Lower lobe of right lung (tissue), 2 donors: Measurements from ENCODE around the gene PYY. TPM values are rescaled to one million over a fixed set of nuclear protein-coding genes. Genes with fewer than 3 reads are reported as not detected.
"Not testable (repeated sequence)": the region's sequence is repeated elsewhere in the genome, so short reads cannot be mapped to it uniquely, and the experiment has no call there.

Experiments used
- ATAC-seq, 2 donors: fragments of 200-7000 bp; cut with Tn5 transposase; one replicate each; pipeline ENCODE4 v1.9.1; 2020 to 2022; ENCODE audit warnings: mild to moderate bottlenecking in 2 of 2, moderate library complexity in 2 of 2
- DNase-seq: peaks from one replicate; pipeline ENCODE4 v3.0.0-alpha.2; 2020
- H3K27ac ChIP-seq: fragments of 200-600 bp; one replicate; pipeline ENCODE4 v1.8.0; 2022
- H3K27me3 ChIP-seq: fragments of 200-600 bp; one replicate; pipeline ENCODE4 v1.8.0; 2022; ENCODE audit warnings: low read depth
- H3K36me3 ChIP-seq: fragments of 200-600 bp; one replicate; pipeline ENCODE4 v1.8.0; 2022; ENCODE audit warnings: mild to moderate bottlenecking
- H3K4me1 ChIP-seq: fragments of 200-600 bp; one replicate; pipeline ENCODE4 v1.8.0; 2022
- H3K4me3 ChIP-seq: fragments of 200-600 bp; one replicate; pipeline ENCODE4 v1.8.0; 2022; ENCODE audit warnings: mild to moderate bottlenecking
- H3K9me3 ChIP-seq: fragments of 200-600 bp; one replicate; pipeline ENCODE4 v1.8.0; 2022
- intact Hi-C: fragments of 100-400 bp; cut with DNase I; formaldehyde crosslinking; loops from one replicate; pipeline ENCODE4 v1.11.0; 2022
- total RNA-seq: library from RNA; stranded (reverse); fragmentation: NEBNext Ultra II Directional; extraction: Animal tissue kit (Norgen Biotek cat#: 25700); gene quantifications from one replicate; pipeline ENCODE4 v1.2.1, GENCODE V29; 2021
- TF ChIP-seq, protein P1 (sequence below): fragments of 200-600 bp; IDR thresholded peaks from one replicate; pipeline ENCODE4 v1.8.0; 2022; ENCODE audit warnings: antibody characterized with exemption, mild to moderate bottlenecking
- donor health status: DM: no; HTN: yes; CAD: no; lungs with severe emphysema.

PYY gene
- total RNA-seq, 1 donor from 2014 or later = not detected

DNA sequence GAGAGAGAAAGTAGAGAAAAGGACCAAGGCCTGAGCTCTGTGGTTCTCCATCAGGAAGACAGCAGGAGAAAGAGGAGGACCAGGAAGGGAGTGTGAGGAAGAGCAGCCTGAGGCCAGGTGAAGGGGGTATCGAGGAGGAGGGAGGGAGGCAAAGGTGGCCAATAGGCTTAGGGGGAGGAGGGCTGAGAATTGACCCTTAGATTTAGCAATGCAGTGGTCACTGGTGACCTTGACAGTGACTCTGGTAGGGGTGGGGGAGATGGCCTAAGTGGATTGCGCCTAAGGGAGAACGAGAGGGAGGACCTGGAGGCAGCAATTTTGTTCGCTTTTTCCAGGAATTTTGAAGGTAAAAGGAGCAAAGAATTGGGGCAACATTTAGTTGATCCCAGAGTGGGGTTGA, 45.3 kb upstream of the PYY start:
- DNase-seq = no peak
- no peak for ATAC-seq
- Histone ChIP-seq H3K27ac (no peak overlapping the region), H3K36me3 (no peaks in the 10 kb centered on the region), H3K4me1 (peaks cover 9% of the 10 kb centered on the region), H3K4me3 (no peak overlapping the region), H3K27me3 (peaks cover 31% of the 10 kb centered on the region), H3K9me3 (no peaks in the 10 kb centered on the region)
- intact Hi-C loops = no loop called here
- TF ChIP-seq, protein P1, sequence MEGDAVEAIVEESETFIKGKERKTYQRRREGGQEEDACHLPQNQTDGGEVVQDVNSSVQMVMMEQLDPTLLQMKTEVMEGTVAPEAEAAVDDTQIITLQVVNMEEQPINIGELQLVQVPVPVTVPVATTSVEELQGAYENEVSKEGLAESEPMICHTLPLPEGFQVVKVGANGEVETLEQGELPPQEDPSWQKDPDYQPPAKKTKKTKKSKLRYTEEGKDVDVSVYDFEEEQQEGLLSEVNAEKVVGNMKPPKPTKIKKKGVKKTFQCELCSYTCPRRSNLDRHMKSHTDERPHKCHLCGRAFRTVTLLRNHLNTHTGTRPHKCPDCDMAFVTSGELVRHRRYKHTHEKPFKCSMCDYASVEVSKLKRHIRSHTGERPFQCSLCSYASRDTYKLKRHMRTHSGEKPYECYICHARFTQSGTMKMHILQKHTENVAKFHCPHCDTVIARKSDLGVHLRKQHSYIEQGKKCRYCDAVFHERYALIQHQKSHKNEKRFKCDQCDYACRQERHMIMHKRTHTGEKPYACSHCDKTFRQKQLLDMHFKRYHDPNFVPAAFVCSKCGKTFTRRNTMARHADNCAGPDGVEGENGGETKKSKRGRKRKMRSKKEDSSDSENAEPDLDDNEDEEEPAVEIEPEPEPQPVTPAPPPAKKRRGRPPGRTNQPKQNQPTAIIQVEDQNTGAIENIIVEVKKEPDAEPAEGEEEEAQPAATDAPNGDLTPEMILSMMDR = no peak

DNA sequence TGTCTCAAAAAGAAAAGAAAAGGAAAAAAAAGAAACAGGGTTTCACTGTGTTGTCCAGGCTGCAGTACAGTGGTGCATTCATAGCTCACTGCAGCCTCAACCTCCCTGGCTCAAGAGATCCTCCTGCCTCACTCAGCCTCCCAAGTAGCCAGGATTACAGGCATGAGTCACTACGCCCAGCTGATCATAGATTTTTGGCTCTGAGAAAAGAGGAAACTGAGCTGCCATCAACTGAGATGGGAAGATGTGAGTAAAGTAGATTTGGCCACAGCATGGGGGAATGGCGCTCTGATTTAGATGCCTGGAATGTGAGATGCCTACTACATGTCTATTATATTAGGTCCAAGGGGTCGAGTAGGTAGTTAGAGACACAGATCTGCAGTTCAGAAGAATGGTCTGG, 44.8 kb upstream of the PYY start:
- H3K36me3 ChIP-seq = no peaks in the 10 kb centered on the region
- peak; percentile 1 for DNase-seq
- H3K9me3 ChIP-seq = no peaks in the 10 kb centered on the region
- no peak for ATAC-seq
- peaks cover 31% of the 10 kb centered on the region for H3K27me3 ChIP-seq
- H3K4me3 ChIP-seq = no peak overlapping the region
- intact Hi-C loops = no loop called here
- TF ChIP-seq, protein P1 = no peak
- H3K27ac ChIP-seq = no peak overlapping the region
- peaks cover 9% of the 10 kb centered on the region for H3K4me1 ChIP-seq

DNA sequence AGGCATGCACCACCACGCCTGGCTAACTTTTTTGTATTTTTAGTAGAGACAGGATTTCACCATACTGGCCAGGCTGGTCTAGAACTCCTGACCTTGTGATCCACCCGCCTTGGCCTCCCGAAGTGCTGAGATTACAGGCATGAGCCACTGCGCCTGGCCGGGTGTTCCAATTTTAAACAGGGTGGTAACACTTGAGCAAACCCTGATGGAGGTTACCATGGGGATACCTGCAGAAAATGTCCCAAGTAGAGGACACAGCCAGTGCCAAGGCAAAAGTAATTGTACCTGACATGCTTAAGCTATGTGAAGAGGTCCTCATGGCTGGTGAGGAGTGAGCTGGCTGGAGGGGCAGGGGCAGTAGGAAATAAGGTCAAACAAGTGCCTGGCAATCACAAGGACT, 43.4 kb upstream of the PYY start:
- H3K36me3 ChIP-seq, H3K4me3 ChIP-seq, ATAC-seq, H3K27ac ChIP-seq, H3K4me1 ChIP-seq, H3K9me3 ChIP-seq, intact Hi-C loops: not testable (repeated sequence)
- H3K27me3 ChIP-seq = peaks cover 31% of the 10 kb centered on the region
- DNase-seq = peak; percentile 87

DNA sequence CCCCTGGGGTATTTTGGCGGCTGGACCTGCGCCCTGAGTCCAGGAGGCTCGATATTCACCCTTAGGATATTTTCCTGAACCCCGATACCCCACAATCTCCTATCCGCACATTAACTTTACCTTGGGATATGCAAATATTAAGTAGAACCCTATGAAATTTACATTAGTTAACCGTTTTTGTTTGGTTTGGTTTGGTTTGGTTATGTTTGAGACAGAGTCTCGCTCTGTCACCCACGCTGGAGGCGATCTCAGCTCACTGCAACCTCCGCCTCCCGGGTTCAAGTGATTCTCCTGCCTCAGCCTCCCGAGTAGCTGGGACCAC, 41.4 kb upstream of the PYY start:
- Histone ChIP-seq H3K36me3 (no peaks in the 10 kb centered on the region), H3K9me3 (no peaks in the 10 kb centered on the region), H3K4me3 (peak overlapping the region; percentile 17), H3K27ac (no peak overlapping the region), H3K4me1 (peaks cover 9% of the 10 kb centered on the region), H3K27me3 (peaks cover 31% of the 10 kb centered on the region)
- intact Hi-C loops = no loop called here
- TF ChIP-seq, protein P1 = peak; percentile 10
- no peak for ATAC-seq
- peak; percentile 11 for DNase-seq

DNA sequence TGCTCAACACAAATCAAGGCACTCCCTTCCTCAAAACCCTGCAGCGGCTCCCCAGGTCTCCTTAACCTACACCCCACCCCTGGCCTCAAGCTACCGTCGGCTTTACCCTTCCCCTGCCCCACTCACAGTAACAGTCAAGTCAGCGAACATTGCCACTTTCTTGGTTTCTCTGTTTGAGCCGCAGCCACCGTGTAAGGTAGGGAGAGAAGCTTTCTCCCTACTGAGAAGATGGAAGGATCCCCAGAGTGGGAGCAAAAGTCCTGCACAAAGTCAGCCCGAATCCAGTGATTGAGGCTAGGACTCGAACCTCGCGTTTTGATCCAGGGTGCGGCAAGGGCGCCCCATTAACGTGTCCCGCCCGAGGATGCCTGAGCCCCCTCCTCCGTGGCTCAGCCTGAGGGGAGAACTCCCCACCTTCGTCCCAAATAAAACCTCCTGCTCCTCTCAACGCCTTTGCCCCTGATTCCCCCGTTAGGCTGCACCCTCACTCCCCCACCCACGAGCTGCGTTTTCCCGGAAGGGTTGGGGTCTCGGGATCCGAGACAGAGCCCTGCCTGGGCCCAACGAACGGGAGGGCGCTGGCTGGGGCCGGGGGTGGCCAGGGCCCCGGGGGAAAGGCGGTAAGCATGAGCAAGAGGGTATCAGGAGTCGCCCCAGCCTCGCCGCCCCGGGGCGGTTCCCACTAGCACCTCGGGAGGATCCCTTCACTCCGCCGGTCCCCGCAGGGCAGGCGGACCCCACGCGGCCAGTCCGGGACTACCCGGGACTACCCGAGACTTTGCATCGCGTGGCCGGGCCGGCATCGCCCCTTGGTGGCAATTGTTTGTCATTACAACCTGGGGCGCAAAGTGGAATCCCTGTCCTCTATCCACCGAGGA, 40.8 kb upstream of the PYY start:
- H3K9me3 ChIP-seq = no peaks in the 10 kb centered on the region
- ATAC-seq (peak; percentile 78 to 86), DNase-seq (peak; percentile 80)
- TF ChIP-seq, protein P1 = peak; percentile 84
- peak overlapping the region; percentile 17 for H3K4me3 ChIP-seq
- intact Hi-C loops = no loop called here
- H3K27ac ChIP-seq = no peak overlapping the region
- H3K27me3 ChIP-seq = peaks cover 31% of the 10 kb centered on the region
- H3K4me1 ChIP-seq = peaks cover 9% of the 10 kb centered on the region
- no peaks in the 10 kb centered on the region for H3K36me3 ChIP-seq

DNA sequence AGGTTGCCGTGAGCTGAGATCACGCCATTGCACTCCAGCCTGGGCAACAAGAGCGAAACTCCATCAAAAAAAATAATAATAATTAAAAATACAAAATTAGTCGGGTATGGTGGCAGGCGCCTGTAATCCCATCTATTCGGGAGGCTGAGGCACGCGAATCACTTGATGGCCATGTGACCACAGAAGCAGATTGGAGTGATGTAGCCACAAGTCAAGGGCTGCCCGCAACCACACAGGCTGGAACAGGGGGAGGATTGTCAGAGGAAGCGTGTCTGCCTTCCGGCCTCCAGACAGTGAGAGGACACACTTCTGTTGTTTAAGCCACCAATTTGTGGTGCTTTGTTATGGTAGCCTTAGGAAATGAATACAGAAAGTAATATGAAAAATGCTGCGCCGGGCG, 38.9 kb upstream of the PYY start:
- intact Hi-C loops = no loop called here
- Histone ChIP-seq H3K4me3 (no peak overlapping the region), H3K27me3 (peaks cover 31% of the 10 kb centered on the region), H3K9me3 (no peaks in the 10 kb centered on the region), H3K4me1 (peaks cover 9% of the 10 kb centered on the region), H3K27ac (no peak overlapping the region), H3K36me3 (no peaks in the 10 kb centered on the region)
- TF ChIP-seq, protein P1 = no peak
- no peak for ATAC-seq
- peak; percentile 12 for DNase-seq
